Ectodermal cell (in vitro differentiated cells): ENCODE data around the gene LHPP. TPM values are rescaled to one million over a fixed set of nuclear protein-coding genes. Genes with fewer than 3 reads are reported as not detected.

Experiments used
- H3K27ac ChIP-seq: 2 replicates; pipeline ENCODE4 v1.7.0; 2013; ENCODE audit warnings: mild to moderate bottlenecking, low read depth, low read length; ENCODE audit not compliant: insufficient read depth, poor library complexity, severe bottlenecking
- H3K27me3 ChIP-seq: 2 replicates; pipeline ENCODE4 v1.7.0; 2013; ENCODE audit warnings: mild to moderate bottlenecking, low read length; ENCODE audit not compliant: insufficient read depth, control insufficient read depth, poor library complexity, severe bottlenecking
- H3K36me3 ChIP-seq: one replicate; pipeline ENCODE4 v1.7.0; 2013; ENCODE audit warnings: low read length; ENCODE audit not compliant: control insufficient read depth, insufficient read depth
- H3K4me1 ChIP-seq: one replicate; pipeline ENCODE4 v1.7.0; 2013; ENCODE audit warnings: low read length; ENCODE audit not compliant: control insufficient read depth, insufficient read depth
- H3K4me3 ChIP-seq: 2 replicates; pipeline ENCODE4 v1.7.0; 2013; ENCODE audit warnings: low read depth, low read length, control low read depth; ENCODE audit not compliant: insufficient read depth
- H3K9me3 ChIP-seq: 2 replicates; pipeline ENCODE4 v1.7.0; 2013; ENCODE audit warnings: mild to moderate bottlenecking, low read length, moderate library complexity; ENCODE audit not compliant: control insufficient read depth
- WGBS, 2 experiments: methylation state at CpG; one replicate each; pipeline ENCODE4 v1.1.7; 2013; ENCODE audit warnings: missing lambda C conversion rate in 2 of 2; 5-methylcytosine and 5-hydroxymethylcytosine counted together
- polyA plus RNA-seq, 4 experiments: library from polyadenylated mRNA; stranded (reverse); fragments of 50-300 nt; gene quantifications; one replicate each; pipeline ENCODE4 v1.2.3, GENCODE V29; 2013

LHPP gene
- 13.1 TPM for polyA plus RNA-seq (2013, experiment 1 of 4)
- polyA plus RNA-seq (2013, experiment 2 of 4), result 16.6 TPM
- polyA plus RNA-seq (2013, experiment 3 of 4), result 14.5 TPM
- polyA plus RNA-seq (2013, experiment 4 of 4), result 19.9 TPM

GRCh38 chr10:124461642-124462347, at the start of gene LHPP:
TSS of gene LHPP (plus strand) at chr10:124461823. CDS start at chr10:124461863, 40 bp downstream.
- Histone ChIP-seq H3K4me3 (peak within 1 kb of the TSS; percentile 64), H3K9me3 (no peaks in the 10 kb centered on the region), H3K27ac (no peak within 1 kb of the TSS), H3K4me1 (no peaks in the 10 kb centered on the region), H3K36me3 (no peaks in the 10 kb centered on the region), H3K27me3 (no peaks in the 10 kb centered on the region)
- WGBS, 2 experiments, result 4% methylated on average over 81 of the region's 81 CpGs

- Histone ChIP-seq H3K4me1 (no peaks in the 10 kb centered on the region), H3K36me3 (no peaks in the 10 kb centered on the region), H3K27ac (no peak overlapping the region), H3K9me3 (no peaks in the 10 kb centered on the region), H3K4me3 (no peak overlapping the region), H3K27me3 (peaks cover 11% of the 10 kb centered on the region)
- WGBS, 2 experiments, result 91 to 92% methylated on average over 4 of the region's 4 CpGs
Observed at GRCh38 chr10:124414076-124414475, 47.5 kb upstream of the LHPP start.

GRCh38 chr10:124415210-124415609, 46.4 kb upstream of the LHPP start:
- H3K4me3 ChIP-seq, result no peak overlapping the region
- WGBS, 2 experiments, result 89 to 96% methylated on average over 2 of the region's 2 CpGs
- no peak overlapping the region for H3K27ac ChIP-seq
- H3K9me3 ChIP-seq, result no peaks in the 10 kb centered on the region
- peaks cover 23% of the 10 kb centered on the region for H3K27me3 ChIP-seq
- H3K4me1 ChIP-seq, result no peaks in the 10 kb centered on the region
- no peaks in the 10 kb centered on the region for H3K36me3 ChIP-seq

GRCh38 chr10:124416733-124417132, 44.9 kb upstream of the LHPP start:
- peaks cover 36% of the 10 kb centered on the region for H3K27me3 ChIP-seq

GRCh38 chr10:124417895-124418725, 43.5 kb upstream of the LHPP start:
- Histone ChIP-seq H3K4me1 (no peaks in the 10 kb centered on the region), H3K27me3 (peaks cover 42% of the 10 kb centered on the region), H3K9me3 (no peaks in the 10 kb centered on the region), H3K36me3 (no peaks in the 10 kb centered on the region), H3K27ac (no peak overlapping the region), H3K4me3 (peak overlapping the region; percentile 51)
- WGBS, 2 experiments, result 1 to 2% methylated on average over 64 of the region's 64 CpGs

More at GRCh38 chr10:124416733-124417132, 44.9 kb upstream of the LHPP start:
- H3K27ac ChIP-seq, result no peak overlapping the region
- no peaks in the 10 kb centered on the region for H3K4me1 ChIP-seq
- no peaks in the 10 kb centered on the region for H3K9me3 ChIP-seq
- H3K36me3 ChIP-seq, result no peaks in the 10 kb centered on the region
- 86 to 94% methylated on average over 5 to 6 of the region's 6 CpGs for WGBS, 2 experiments
- no peak overlapping the region for H3K4me3 ChIP-seq

GRCh38 chr10:124418726-124419501, 42.7 kb upstream of the LHPP start, which contains the start of gene OAT:
TSS of gene OAT (minus strand) at chr10:124418923. CDS start at chr10:124412171, 6,752 bp downstream.
- no peaks in the 10 kb centered on the region for H3K4me1 ChIP-seq
- H3K9me3 ChIP-seq, result no peaks in the 10 kb centered on the region
- no peaks in the 10 kb centered on the region for H3K36me3 ChIP-seq
- WGBS, 2 experiments, result 4 to 5% methylated on average over 70 of the region's 70 CpGs
- peak within 1 kb of the TSS; percentile 51 for H3K4me3 ChIP-seq
- H3K27ac ChIP-seq, result no peak within 1 kb of the TSS
- peaks cover 42% of the 10 kb centered on the region for H3K27me3 ChIP-seq

- Histone ChIP-seq H3K27ac (no peak overlapping the region), H3K9me3 (no peaks in the 10 kb centered on the region), H3K4me1 (no peaks in the 10 kb centered on the region), H3K4me3 (no peak overlapping the region), H3K36me3 (no peaks in the 10 kb centered on the region), H3K27me3 (peaks cover 42% of the 10 kb centered on the region)
- 90 to 92% methylated on average over 10 of the region's 10 CpGs for WGBS, 2 experiments
Observed at GRCh38 chr10:124419635-124420034, 42.0 kb upstream of the LHPP start.

GRCh38 chr10:124420254-124420653, 41.4 kb upstream of the LHPP start:
- WGBS, 2 experiments, result 70 to 80% methylated on average over 1 of the region's 1 CpG
- Histone ChIP-seq H3K27me3 (peaks cover 42% of the 10 kb centered on the region), H3K27ac (no peak overlapping the region), H3K36me3 (no peaks in the 10 kb centered on the region), H3K9me3 (no peaks in the 10 kb centered on the region), H3K4me1 (no peaks in the 10 kb centered on the region), H3K4me3 (no peak overlapping the region)

- H3K4me1 ChIP-seq, result no peaks in the 10 kb centered on the region
- no peak overlapping the region for H3K27ac ChIP-seq
- WGBS, 2 experiments, result 88 to 90% methylated on average over 12 of the region's 12 CpGs
- H3K27me3 ChIP-seq, result peaks cover 36% of the 10 kb centered on the region
- H3K9me3 ChIP-seq, result no peaks in the 10 kb centered on the region
- no peaks in the 10 kb centered on the region for H3K36me3 ChIP-seq
- no peak overlapping the region for H3K4me3 ChIP-seq
Observed at GRCh38 chr10:124422742-124423141, 38.9 kb upstream of the LHPP start.
